Activated B cell treated with CpG ODN at 0.5 μM for 24 hours (primary cell): Measurements from ENCODE around the gene ADAMTSL3. TPM values are rescaled to one million over a fixed set of nuclear protein-coding genes. Genes with fewer than 3 reads are reported as not detected.

ENCODE experiments used
- ATAC-seq: fragments of 200-7000 bp; cut with Tn5 transposase; one replicate; pipeline ENCODE4 v1.10.0; 2021; ENCODE audit warnings: low read depth, mild to moderate bottlenecking, moderate library complexity
- CTCF ChIA-PET: fragments of 350-600 bp; sonication (Branson Sonifier 250); formaldehyde crosslinking; loops from one replicate; lab custom pipeline; 2021; ENCODE audit warnings: antibody characterized with exemption; lab: Charles Lee
- POLR2A ChIA-PET: fragments of 350-600 bp; sonication (Branson Sonifier 250); formaldehyde crosslinking; loops from one replicate; lab custom pipeline; 2021; ENCODE audit warnings: antibody characterized with exemption; lab: Charles Lee
- DNase-seq: peaks from one replicate; pipeline ENCODE4 v3.0.0; 2022
- H3K27ac Mint-ChIP-seq: one replicate; pipeline ENCODE4 v1.8.0; 2020; ENCODE audit warnings: mixed read lengths
- H3K27me3 Mint-ChIP-seq: one replicate; pipeline ENCODE4 v1.8.0; 2021; ENCODE audit warnings: mixed read lengths
- H3K36me3 Mint-ChIP-seq: one replicate; pipeline ENCODE4 v1.8.0; 2021; ENCODE audit warnings: low read depth, mixed read lengths
- H3K4me1 Mint-ChIP-seq: one replicate; pipeline ENCODE4 v1.8.0; 2021; ENCODE audit warnings: mixed read lengths
- H3K4me3 Mint-ChIP-seq: one replicate; pipeline ENCODE4 v1.8.0; 2020; ENCODE audit warnings: mild to moderate bottlenecking, mixed read lengths
- H3K9me3 Mint-ChIP-seq: one replicate; pipeline ENCODE4 v1.8.0; 2020; ENCODE audit warnings: mixed read lengths
- intact Hi-C: fragments of 100-400 bp; cut with micrococcal nuclease; formaldehyde crosslinking; loops from one replicate; pipeline ENCODE4 v1.15.1; 2024
- total RNA-seq: library from RNA; stranded (reverse); gene quantifications from 2 replicates; pipeline ENCODE4 v1.2.3, GENCODE V29; 2022
- TF ChIP-seq, protein P1 (sequence below): fragments of 200-600 bp; IDR thresholded peaks from one replicate; pipeline ENCODE4 v1.8.0; 2022; ENCODE audit warnings: antibody characterized with exemption, mild to moderate bottlenecking

Gene ADAMTSL3
- total RNA-seq, 1 donor from 2014 or later = not detected

DNA sequence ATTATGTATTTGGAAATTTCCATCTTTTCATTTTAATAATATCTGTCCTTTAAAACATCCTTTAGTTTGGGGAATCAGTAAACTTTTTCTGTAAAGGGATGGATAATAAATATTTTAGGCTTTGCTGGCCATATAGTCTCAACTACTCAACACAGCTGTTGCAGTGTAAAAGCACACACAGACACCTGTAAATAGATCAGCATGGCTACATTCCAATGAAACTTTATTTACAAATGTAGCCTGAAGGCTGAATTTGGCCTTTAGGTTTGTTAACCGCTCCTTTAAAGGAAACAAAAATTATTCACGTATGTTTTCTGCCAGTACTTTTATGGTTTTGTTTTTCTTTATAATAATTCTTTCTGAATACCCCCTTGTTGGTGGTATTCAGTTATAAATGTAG lies 184.8 kb downstream of the ADAMTSL3 start:
- intact Hi-C loops = no loop called here
- H3K9me3 Mint-ChIP-seq = no peaks in the 10 kb centered on the region
- ChIA-PET CTCF (no interaction called here), POLR2A (no interaction called here)
- DNase-seq (no peak), ATAC-seq (no peak)
- no peak overlapping the region for H3K27ac Mint-ChIP-seq
- H3K4me3 Mint-ChIP-seq = no peak overlapping the region
- no peaks in the 10 kb centered on the region for H3K27me3 Mint-ChIP-seq
- no peaks in the 10 kb centered on the region for H3K36me3 Mint-ChIP-seq
- no peaks in the 10 kb centered on the region for H3K4me1 Mint-ChIP-seq
- TF ChIP-seq, protein P1, sequence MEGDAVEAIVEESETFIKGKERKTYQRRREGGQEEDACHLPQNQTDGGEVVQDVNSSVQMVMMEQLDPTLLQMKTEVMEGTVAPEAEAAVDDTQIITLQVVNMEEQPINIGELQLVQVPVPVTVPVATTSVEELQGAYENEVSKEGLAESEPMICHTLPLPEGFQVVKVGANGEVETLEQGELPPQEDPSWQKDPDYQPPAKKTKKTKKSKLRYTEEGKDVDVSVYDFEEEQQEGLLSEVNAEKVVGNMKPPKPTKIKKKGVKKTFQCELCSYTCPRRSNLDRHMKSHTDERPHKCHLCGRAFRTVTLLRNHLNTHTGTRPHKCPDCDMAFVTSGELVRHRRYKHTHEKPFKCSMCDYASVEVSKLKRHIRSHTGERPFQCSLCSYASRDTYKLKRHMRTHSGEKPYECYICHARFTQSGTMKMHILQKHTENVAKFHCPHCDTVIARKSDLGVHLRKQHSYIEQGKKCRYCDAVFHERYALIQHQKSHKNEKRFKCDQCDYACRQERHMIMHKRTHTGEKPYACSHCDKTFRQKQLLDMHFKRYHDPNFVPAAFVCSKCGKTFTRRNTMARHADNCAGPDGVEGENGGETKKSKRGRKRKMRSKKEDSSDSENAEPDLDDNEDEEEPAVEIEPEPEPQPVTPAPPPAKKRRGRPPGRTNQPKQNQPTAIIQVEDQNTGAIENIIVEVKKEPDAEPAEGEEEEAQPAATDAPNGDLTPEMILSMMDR = no peak

DNA sequence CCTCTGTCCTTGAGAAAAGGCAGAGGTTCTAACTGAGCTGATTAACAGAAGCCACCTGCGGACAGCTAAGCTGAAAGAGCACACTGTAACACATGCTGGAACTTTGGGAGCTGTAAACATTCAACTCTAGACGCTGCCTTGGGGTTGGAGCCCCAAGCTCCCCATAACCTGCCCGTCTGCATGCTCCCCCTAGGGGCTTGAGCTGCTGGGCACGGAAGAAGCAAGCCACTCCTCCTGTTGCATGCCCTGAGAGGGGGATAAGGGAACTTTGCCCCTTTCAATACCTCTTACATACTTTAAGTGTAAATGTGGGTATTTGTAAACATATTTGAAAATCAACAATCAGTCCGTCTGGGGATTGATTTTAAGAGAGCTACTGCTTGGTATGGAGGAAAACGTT lies 188.4 kb downstream of the ADAMTSL3 start:
- intact Hi-C loops = no loop called here
- Mint-ChIP-seq H3K27ac (no peak overlapping the region), H3K9me3 (no peaks in the 10 kb centered on the region), H3K4me1 (no peaks in the 10 kb centered on the region), H3K27me3 (no peaks in the 10 kb centered on the region), H3K4me3 (no peak overlapping the region), H3K36me3 (no peaks in the 10 kb centered on the region)
- DNase-seq (no peak), ATAC-seq (no peak)
- TF ChIP-seq, protein P1 = no peak
- CTCF ChIA-PET = no interaction called here
- POLR2A ChIA-PET = no interaction called here

DNA sequence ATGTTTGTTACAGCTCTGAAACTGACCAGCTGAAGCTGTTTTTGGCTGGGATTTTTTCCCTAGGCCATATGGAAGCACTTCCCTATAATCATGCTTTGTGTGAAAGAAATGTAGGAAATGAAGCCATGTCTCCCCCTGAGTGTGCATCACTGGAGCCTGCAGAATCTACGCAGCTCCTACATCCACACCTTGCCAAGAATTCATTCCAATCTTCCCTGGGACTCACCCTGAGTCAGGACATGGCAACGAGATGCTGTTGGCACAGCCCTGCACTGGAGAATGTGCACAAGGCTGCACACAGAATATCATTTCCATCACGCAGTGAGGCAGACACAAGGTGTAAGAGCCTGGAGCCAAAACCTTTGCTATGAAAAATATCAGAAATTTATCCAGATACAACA lies 189.5 kb downstream of the ADAMTSL3 start:
- no peaks in the 10 kb centered on the region for H3K27me3 Mint-ChIP-seq
- H3K4me1 Mint-ChIP-seq = no peaks in the 10 kb centered on the region
- H3K27ac Mint-ChIP-seq = no peak overlapping the region
- H3K9me3 Mint-ChIP-seq = no peaks in the 10 kb centered on the region
- TF ChIP-seq, protein P1 = no peak
- CTCF ChIA-PET = no interaction called here
- no peak overlapping the region for H3K4me3 Mint-ChIP-seq
- ATAC-seq = no peak
- H3K36me3 Mint-ChIP-seq = no peaks in the 10 kb centered on the region
- no peak for DNase-seq
- intact Hi-C loops = no loop called here
- POLR2A ChIA-PET = no interaction called here

DNA sequence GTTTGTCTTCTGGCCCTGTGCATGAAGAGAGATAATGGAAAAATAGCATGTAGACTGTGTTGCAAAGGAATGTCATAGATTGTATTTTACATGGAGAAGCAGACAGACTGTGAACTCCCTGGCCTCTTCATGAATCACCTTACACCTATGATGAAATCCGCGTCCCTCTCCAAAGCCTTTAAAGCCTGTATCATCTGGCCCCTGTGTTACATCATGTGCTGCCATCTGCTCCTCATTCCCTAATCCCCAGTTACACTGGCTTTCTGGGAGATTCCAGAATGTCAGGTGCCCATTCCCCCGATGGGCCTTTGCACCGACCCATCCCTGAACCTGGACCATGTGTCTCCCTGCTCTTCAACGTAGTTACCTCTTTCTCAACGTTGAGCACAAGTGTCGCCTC lies 190.8 kb downstream of the ADAMTSL3 start:
- H3K27me3 Mint-ChIP-seq = no peaks in the 10 kb centered on the region
- intact Hi-C loops = no loop called here
- TF ChIP-seq, protein P1 = no peak
- H3K4me1 Mint-ChIP-seq = no peaks in the 10 kb centered on the region
- H3K36me3 Mint-ChIP-seq = no peaks in the 10 kb centered on the region
- no peak for DNase-seq
- H3K9me3 Mint-ChIP-seq = no peaks in the 10 kb centered on the region
- ChIA-PET POLR2A (no interaction called here), CTCF (no interaction called here)
- H3K27ac Mint-ChIP-seq = no peak overlapping the region
- no peak for ATAC-seq
- H3K4me3 Mint-ChIP-seq = no peak overlapping the region

DNA sequence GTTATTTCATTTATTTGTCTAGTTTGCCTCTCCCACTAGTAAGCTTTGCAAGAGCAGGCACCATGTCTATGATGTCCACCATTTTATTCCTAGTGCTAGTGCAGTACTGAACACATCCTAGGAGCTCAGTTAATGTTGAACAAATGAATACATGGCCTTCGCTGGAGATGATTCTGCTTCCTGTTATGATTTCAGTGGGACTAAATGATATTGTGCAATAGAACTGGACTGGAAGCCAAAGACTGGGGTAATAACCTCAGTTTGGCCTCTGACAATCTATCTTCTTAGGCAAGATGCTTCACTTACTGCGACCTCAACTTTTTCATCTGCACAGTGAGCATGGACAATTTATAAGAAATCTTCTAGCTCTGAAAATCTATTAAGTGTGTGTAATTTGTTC lies 191.3 kb downstream of the ADAMTSL3 start:
- TF ChIP-seq, protein P1 = no peak
- ChIA-PET CTCF (no interaction called here), POLR2A (no interaction called here)
- H3K4me1 Mint-ChIP-seq = no peaks in the 10 kb centered on the region
- intact Hi-C loops = no loop called here
- no peak for DNase-seq
- H3K27me3 Mint-ChIP-seq = no peaks in the 10 kb centered on the region
- ATAC-seq = no peak
- no peak overlapping the region for H3K4me3 Mint-ChIP-seq
- H3K9me3 Mint-ChIP-seq = no peaks in the 10 kb centered on the region
- H3K27ac Mint-ChIP-seq = no peak overlapping the region
- H3K36me3 Mint-ChIP-seq = no peaks in the 10 kb centered on the region
